GM21825 (cell line): ENCODE measurements around the gene TMEM198.

Experiments
- ATAC-seq: cut with Tn5 transposase; IDR thresholded peaks from one replicate; pipeline ENCODE4 v1.9.1; 2021; ENCODE audit warnings: mild to moderate bottlenecking, moderate library complexity; ENCODE audit not compliant: unreplicated experiment

TMEM198 gene

GRCh38 chr2:219543596-219544358 lies at the start of gene TMEM198, which contains the start of gene CHPF:
Gene TMEM198 (plus strand): TSS chr2:219544028. CDS start chr2:219544728, 700 bp downstream.
Gene CHPF (minus strand): TSS chr2:219543809. CDS start chr2:219543538, 271 bp downstream.
- peak; percentile 75 for ATAC-seq

DNA sequence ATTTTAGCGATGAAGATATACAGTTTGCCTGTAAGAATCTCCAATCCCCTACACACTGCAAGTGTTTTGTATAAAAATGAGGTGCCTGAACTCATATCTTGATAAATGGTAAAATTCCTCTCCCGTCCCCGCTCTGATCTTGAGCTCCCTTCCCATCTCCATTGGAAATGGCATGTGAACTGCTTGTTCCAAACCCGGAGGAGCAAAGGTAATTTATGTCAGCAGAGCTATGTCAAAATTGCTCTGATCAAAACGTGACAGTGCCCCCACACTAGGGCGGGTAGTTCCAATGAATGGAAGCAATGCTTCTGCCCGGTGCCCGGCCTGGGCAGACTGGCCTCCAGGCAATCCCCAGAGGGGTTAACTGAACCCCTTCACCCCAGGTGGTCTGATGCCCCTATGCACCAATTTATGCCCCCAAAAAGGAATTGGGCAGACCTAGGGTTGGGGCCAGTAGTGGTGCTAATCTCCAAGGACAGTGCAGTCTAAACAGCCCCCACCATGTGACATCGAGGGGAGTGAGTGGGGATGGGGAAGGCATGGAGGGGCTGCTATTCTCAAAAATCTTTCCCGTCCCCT lies 48.8 kb upstream of the TMEM198 start:
- no peak for ATAC-seq

- peak; percentile 20 for ATAC-seq
These were observed 48.2 kb upstream of the TMEM198 start for GRCh38 chr2:219495531-219496122.

GRCh38 chr2:219496247-219496824 lies 47.5 kb upstream of the TMEM198 start:
- ATAC-seq: no peak

- ATAC-seq: no peak
These were observed 46.9 kb upstream of the TMEM198 start for GRCh38 chr2:219496825-219497494.

DNA sequence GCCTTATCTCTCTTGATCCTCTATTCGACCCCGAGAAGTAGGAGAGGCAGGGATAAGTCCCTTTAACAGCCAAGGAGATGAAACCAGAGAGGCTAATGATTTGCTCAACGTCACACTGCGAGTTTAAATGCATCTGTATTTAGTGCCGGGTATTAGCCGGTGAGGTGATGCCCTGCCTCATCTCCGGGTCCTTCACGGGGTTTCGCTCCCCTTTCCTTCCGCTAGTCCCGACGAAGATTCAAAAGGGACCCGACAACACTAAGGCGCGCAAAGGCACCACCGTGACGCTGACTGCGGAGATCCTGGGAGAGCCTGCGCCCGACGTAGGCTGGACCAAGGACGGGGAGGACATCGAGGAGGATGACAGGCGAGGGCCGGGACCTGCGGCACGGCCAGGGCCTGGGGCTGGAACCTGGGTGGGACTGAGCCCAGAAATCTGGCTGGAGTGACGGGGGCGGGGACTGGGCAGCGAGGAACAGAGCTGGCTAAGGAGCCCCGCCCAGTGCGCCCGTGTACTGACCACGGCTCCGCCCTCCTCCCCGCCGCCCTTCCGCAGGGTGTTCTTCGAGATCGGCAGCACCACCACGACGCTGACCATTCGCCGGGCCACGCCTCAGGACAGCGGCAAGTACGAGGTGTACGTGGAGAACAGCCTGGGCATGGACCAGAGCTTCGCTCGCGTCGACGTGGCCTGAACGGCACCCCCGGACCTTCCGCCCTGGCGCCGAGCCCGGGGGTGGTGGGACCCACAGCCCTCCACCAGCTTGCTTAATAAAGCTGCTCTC lies 46.1 kb upstream of the TMEM198 start:
- ATAC-seq: no peak

- peak; percentile 93 for ATAC-seq
These were observed 45.4 kb upstream of the TMEM198 start, which contains the start of gene GMPPA for GRCh38 chr2:219498280-219499057. Gene GMPPA (plus strand): TSS chr2:219498891. CDS start chr2:219499976, 1,085 bp downstream.

GRCh38 chr2:219499058-219499307 lies 44.8 kb upstream of the TMEM198 start:
- no peak for ATAC-seq

DNA sequence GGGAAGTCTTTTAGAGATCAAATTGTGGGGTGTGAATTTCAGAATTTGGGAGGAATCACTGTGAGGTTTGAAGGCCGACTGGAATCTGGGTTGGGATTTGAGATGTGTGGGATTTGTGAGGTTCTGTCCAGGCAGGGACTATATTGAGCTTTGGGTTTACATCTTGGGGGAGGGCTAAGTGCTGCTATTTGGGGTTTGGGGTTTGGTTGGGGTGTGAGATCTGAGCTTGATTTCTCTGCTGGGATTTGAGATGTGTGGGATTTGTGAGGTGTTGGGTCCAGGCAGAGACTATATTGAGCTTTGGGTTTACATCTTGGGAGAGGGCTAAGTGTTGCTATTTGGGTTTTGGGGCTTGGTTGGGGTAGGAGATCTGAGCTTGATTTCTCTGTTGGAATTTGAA lies 44.3 kb upstream of the TMEM198 start:
- no peak for ATAC-seq

DNA sequence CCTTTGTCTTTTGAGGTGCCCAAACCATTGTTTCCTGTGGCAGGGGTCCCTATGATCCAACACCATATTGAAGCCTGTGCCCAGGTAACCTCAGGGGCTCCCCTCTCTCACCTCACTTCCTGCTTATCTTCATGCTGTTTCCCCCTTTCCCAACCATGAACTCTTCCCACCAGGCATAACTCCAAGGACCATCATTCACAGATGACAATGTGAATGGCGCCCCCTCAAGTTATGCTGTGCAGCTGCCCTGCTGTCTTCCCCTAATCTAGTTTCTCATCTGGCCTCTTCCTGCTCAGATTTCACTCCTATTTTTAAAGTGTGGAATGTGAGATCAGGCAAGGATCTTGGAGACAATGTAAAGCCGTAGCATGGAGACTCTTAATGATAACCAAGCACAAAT lies 43.7 kb upstream of the TMEM198 start:
- no peak for ATAC-seq

DNA sequence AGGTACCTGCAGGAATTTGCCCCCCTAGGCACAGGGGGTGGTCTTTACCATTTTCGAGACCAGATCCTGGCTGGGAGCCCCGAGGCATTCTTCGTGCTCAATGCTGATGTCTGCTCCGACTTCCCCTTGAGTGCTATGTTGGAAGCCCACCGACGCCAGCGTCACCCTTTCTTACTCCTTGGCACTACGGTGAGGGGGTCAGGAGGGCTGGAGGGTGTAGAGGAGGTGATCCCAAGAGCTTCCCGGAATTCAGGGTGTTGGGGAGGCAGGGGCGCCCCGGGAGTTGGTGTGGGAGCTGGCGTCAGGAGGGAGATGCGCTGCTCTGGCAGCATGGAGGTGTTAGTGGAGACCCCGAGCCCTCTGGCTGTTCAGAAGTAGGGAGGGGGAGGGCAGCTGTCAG lies 42.0 kb upstream of the TMEM198 start:
- no peak for ATAC-seq

- ATAC-seq: no peak
These were observed 41.2 kb upstream of the TMEM198 start for GRCh38 chr2:219502618-219503017.

DNA sequence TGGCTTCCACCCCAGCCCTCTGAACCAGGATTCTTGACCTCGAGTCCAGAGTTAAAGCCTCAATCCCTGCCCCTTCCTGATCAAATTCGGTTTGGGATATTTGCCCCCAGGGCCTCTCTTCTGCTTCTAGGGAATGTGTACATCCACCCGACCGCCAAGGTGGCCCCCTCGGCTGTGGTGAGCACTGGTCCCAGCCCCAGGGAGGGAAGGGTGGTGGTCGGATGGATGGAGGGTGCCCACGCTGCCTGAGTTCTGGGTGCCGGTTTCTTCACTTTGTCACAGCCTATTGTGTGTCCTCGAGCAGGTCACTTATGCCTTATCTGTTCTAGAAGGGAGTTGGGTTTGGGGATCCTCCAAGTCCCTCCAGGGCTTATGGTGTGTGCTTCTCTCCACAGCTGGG lies 38.2 kb upstream of the TMEM198 start:
- ATAC-seq: no peak

DNA sequence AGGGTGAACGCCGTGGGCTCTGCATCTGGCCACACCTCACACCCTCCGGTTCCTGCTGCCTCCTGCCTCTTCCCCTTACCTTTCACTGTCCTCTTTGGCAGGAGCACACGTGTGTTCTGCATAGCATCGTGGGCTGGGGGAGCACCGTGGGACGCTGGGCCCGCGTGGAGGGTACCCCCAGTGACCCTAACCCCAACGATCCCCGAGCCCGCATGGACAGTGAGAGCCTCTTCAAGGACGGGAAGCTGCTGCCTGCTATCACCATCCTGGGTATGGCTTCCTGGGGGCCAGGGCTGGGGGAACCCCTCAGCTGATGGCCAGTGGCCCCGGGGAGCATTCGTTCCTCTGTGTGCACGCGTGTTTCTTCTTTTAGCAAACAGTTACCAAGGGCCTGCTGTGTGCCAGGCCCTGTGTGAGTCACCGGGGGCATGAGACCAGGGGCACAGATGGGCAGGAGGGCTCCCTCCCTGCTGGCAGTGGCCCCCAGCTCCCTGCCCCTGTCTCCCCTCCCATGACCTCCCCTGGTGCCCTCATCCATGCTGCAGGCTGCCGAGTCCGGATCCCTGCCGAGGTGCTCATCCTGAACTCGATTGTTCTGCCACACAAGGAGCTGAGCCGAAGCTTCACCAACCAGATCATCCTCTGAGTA lies 37.6 kb upstream of the TMEM198 start:
- ATAC-seq: no peak

DNA sequence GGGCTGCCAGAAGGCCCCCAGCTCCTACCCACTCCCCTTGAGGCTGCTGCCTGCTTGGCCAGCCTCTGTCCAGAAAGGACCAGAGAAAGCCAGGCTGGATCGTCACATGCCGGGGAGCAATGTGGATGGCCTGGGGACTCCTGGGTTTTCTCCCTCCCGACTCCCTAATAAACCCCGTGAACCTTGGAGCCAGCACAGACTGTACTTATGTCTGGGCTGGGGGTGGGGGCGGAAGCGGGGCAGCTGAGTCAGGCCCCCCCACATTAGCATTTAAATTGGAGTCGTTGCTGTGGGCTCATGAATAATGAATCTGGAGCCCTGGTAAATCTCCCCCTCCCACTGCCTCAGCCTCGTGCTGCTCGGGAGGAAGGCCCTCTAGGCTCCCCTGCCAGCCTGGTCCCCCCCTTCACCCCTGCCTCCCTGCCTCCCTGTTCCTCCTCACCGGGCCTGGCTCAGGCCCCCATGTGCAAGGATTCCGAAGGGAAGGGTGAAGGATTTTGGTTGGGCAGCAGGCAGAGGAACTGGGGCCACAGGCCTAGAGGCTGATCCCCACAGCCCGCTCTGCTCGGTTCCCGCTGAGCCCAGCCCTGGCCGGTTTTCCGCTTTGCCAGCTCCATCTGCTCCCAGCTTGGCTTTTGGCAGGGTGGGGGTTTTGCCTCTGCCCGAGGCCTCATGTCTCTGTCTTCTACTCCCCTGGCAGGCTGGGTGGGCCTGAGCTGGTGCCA lies 36.9 kb upstream of the TMEM198 start:
- no peak for ATAC-seq

DNA sequence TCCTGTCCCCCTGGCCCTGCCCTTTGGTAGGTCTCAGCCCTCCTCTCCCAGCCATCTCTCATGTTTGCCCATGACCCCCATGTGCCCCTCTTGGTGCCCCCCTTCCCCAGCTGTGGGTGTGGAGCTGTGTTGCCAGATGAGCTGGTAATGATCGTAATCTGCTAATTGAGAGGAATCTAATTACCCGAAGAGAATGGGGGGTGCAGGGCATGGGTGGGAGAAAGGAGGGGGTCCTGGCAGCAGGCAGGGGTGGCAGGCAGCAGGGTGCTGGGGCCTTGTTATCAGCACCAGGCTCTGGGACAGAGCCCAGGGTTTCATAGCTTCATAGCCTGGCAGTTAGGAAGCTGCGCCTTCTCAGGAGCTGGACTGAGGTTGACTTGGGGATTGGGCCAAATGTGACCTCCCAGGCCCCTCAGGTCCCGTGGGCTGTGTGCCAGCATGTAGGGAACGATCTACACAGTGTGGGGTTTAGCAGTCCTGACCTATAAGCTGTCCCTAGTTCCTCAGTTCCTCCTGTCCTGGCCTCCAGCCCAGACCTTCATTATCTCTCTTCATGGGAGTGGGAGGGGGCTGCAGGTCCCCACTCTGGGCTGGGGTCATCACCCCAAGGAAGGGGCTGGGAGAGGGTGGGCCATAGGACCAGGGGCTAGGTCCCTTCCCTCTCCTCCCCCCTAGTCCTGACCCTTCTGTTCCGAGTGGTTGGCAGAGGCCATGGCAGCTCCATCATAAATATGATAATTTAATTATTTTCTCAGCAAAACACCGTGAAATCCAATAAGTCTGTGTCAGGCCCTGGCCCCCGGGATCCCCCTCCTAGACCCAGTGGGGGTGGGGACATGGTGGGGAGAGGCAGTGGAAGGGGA lies 36.0 kb upstream of the TMEM198 start:
- no peak for ATAC-seq

DNA sequence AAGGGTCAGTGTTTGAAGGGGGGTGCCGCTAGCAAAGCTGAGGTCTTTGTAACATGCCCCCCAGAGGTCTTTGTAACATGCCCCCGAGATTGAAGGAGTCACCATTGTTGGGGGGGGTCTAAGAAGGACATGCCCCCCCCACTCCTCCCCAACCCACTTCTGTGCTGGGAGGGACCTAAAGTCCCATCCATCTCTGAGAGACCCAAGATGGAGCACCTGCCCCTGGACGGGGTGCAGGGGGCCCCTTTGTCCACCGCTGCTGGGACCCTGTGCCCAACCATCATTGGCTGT lies 35.4 kb upstream of the TMEM198 start:
- ATAC-seq: no peak
